Neural cell (in vitro differentiated cells): ENCODE measurements around the gene LBX2. TPM values are rescaled to one million over a fixed set of nuclear protein-coding genes. Genes with fewer than 3 reads are reported as not detected.

Source experiments
- H2AFZ ChIP-seq: fragments of 200-600, 300-800 bp; sonication (generic), shearing (Covaris generic); 2 replicates; pipeline ENCODE4 v1.6.0; 2014; ENCODE audit warnings: low read depth, mild to moderate bottlenecking, antibody characterized with exemption, low read length, moderate library complexity
- H3F3A ChIP-seq: fragments of 200-600 bp; shearing (Covaris generic); 2 replicates; pipeline ENCODE4 v1.6.1; 2016; ENCODE audit warnings: mild to moderate bottlenecking, moderate library complexity, mixed read lengths, antibody characterized with exemption, low read length; ENCODE audit not compliant: insufficient read depth, poor library complexity, severe bottlenecking
- H3K27ac ChIP-seq: fragments of 200-600, 300-800 bp; sonication (generic), shearing (Covaris generic); 2 replicates; pipeline ENCODE4 v1.5.1; 2014; ENCODE audit warnings: mild to moderate bottlenecking, low read length, moderate library complexity
- H3K27me3 ChIP-seq: fragments of 300-800, 200-600 bp; sonication (generic), shearing (Covaris generic); 2 replicates; pipeline ENCODE4 v1.6.0; 2014; ENCODE audit warnings: mild to moderate bottlenecking, low read depth, low read length, moderate library complexity; ENCODE audit not compliant: insufficient read depth
- H3K36me3 ChIP-seq: fragments of 300-800, 200-600 bp; sonication (generic), shearing (Covaris generic); 2 replicates; pipeline ENCODE4 v1.5.1; 2014; ENCODE audit warnings: mild to moderate bottlenecking, antibody characterized with exemption, low read length, moderate library complexity; ENCODE audit not compliant: insufficient read depth
- H3K4me2 ChIP-seq: fragments of 300-800, 200-600 bp; sonication (generic), shearing (Covaris generic); 2 replicates; pipeline ENCODE4 v1.6.0; 2014; ENCODE audit warnings: mild to moderate bottlenecking, low read length
- H3K4me3 ChIP-seq: fragments of 300-800, 200-600 bp; sonication (generic), shearing (Covaris generic); 2 replicates; pipeline ENCODE4 v1.5.1; 2014; ENCODE audit warnings: mild to moderate bottlenecking, low read length, moderate library complexity
- H3K79me2 ChIP-seq: fragments of 200-600 bp; shearing (Covaris generic); replicated peaks from 2 replicates; pipeline ENCODE4 v1.6.0; 2014; ENCODE audit warnings: mild to moderate bottlenecking, low read length, moderate library complexity; ENCODE audit not compliant: insufficient read depth
- H3K9ac ChIP-seq: fragments of 300-800, 200-600 bp; sonication (generic), shearing (Covaris generic); 2 replicates; pipeline ENCODE4 v1.6.1; 2016; ENCODE audit warnings: mild to moderate bottlenecking, low read length, mixed read lengths
- H3K9me2 ChIP-seq: fragments of 200-600 bp; shearing (Covaris generic); 2 replicates; pipeline ENCODE4 v1.6.1; 2016; ENCODE audit warnings: mild to moderate bottlenecking, low read length, mixed read lengths; ENCODE audit not compliant: insufficient read depth
- H3K9me3 ChIP-seq: fragments of 200-600, 300-800 bp; sonication (generic), shearing (Covaris generic); 2 replicates; pipeline ENCODE4 v1.6.1; 2016; ENCODE audit warnings: mild to moderate bottlenecking, mixed run types, low read length, moderate library complexity, mixed read lengths
- H4K20me1 ChIP-seq: fragments of 200-600 bp; shearing (Covaris generic); 2 replicates; pipeline ENCODE4 v1.6.1; 2016; ENCODE audit warnings: mild to moderate bottlenecking, mixed run types; ENCODE audit not compliant: insufficient read depth
- EP300 ChIP-seq: fragments of 450-650 bp; conservative IDR thresholded peaks from 2 replicates; pipeline ENCODE4 v1.6.1; 2014; ENCODE audit warnings: antibody characterized with exemption, mild to moderate bottlenecking, moderate library complexity; ENCODE audit not compliant: poor library complexity, severe bottlenecking
- EZH2 ChIP-seq: fragments of 200-600, 300-800 bp; shearing (Covaris generic), sonication (generic); IDR thresholded peaks from 2 replicates; pipeline ENCODE4 v1.6.1; 2014; ENCODE audit warnings: antibody characterized with exemption, low read length, borderline replicate concordance, mild to moderate bottlenecking; ENCODE audit not compliant: insufficient read depth, poor library complexity, severe bottlenecking
- MXI1 ChIP-seq: fragments of 450-650 bp; conservative IDR thresholded peaks from 2 replicates; pipeline ENCODE4 v1.6.1; 2014; ENCODE audit warnings: antibody characterized with exemption, mild to moderate bottlenecking; ENCODE audit not compliant: poor library complexity, severe bottlenecking
- POLR2AphosphoS5 ChIP-seq: IDR thresholded peaks from 2 replicates; pipeline ENCODE4 v1.6.1; 2012
- RAD21 ChIP-seq: fragments of 450-650 bp; conservative IDR thresholded peaks from 2 replicates; pipeline ENCODE4 v1.6.1; 2014; ENCODE audit warnings: antibody characterized with exemption, mild to moderate bottlenecking, moderate library complexity
- REST ChIP-seq: IDR thresholded peaks from 2 replicates; pipeline ENCODE4 v1.6.1; 2012; ENCODE audit warnings: borderline replicate concordance
- SMC3 ChIP-seq: fragments of 450-650 bp; conservative IDR thresholded peaks from 2 replicates; pipeline ENCODE4 v1.6.1; 2014; ENCODE audit warnings: antibody characterized with exemption, mild to moderate bottlenecking, moderate library complexity; ENCODE audit not compliant: poor library complexity
- TAF1 ChIP-seq: IDR thresholded peaks from 2 replicates; pipeline ENCODE4 v1.6.1; 2012; ENCODE audit warnings: low read depth
- polyA plus RNA-seq: library from polyadenylated mRNA; depleted of rRNA; stranded (reverse); fragments of >200 nt; gene quantifications from 2 replicates; pipeline ENCODE4 v1.2.3, GENCODE V29; 2014
- TF ChIP-seq, protein P1 (sequence below): fragments of 450-650 bp; IDR thresholded peaks from 2 replicates; pipeline ENCODE4 v1.5.1; 2014; ENCODE audit warnings: antibody characterized with exemption, mild to moderate bottlenecking, moderate library complexity; ENCODE audit not compliant: poor library complexity, severe bottlenecking

The LBX2 gene
- polyA plus RNA-seq, 1 donor from 2014 or later = not detected

- Histone ChIP-seq H3K27ac (no peak overlapping the region), H3K79me2 (peaks cover 3% of the 10 kb centered on the region), H3K9me2 (no peaks in the 10 kb centered on the region), H3K9me3 (no peaks in the 10 kb centered on the region), H3K36me3 (no peaks in the 10 kb centered on the region), H3K4me2 (no peak overlapping the region), H3F3A (no peaks in the 10 kb centered on the region), H4K20me1 (no peaks in the 10 kb centered on the region), H3K9ac (no peak overlapping the region), H2AFZ (no peak overlapping the region), H3K4me3 (no peak overlapping the region), H3K27me3 (no peaks in the 10 kb centered on the region)
- TF ChIP-seq, protein P1, sequence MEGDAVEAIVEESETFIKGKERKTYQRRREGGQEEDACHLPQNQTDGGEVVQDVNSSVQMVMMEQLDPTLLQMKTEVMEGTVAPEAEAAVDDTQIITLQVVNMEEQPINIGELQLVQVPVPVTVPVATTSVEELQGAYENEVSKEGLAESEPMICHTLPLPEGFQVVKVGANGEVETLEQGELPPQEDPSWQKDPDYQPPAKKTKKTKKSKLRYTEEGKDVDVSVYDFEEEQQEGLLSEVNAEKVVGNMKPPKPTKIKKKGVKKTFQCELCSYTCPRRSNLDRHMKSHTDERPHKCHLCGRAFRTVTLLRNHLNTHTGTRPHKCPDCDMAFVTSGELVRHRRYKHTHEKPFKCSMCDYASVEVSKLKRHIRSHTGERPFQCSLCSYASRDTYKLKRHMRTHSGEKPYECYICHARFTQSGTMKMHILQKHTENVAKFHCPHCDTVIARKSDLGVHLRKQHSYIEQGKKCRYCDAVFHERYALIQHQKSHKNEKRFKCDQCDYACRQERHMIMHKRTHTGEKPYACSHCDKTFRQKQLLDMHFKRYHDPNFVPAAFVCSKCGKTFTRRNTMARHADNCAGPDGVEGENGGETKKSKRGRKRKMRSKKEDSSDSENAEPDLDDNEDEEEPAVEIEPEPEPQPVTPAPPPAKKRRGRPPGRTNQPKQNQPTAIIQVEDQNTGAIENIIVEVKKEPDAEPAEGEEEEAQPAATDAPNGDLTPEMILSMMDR = no peak
- TF ChIP-seq POLR2AphosphoS5 = no peak
- no peak for TF ChIP-seq RAD21
- no peak for TF ChIP-seq EP300
- no peak for TF ChIP-seq REST
- TF ChIP-seq SMC3 = no peak
- no peak for TF ChIP-seq TAF1
- TF ChIP-seq MXI1 = no peak
Measured at GRCh38 chr2:74535440-74535965, 36.1 kb upstream of the LBX2 start.

GRCh38 chr2:74534411-74534810 is 35.0 kb upstream of the LBX2 start:
- no peak overlapping the region for H3K27ac ChIP-seq
- H3K79me2 ChIP-seq = peaks cover 3% of the 10 kb centered on the region
- H3K36me3 ChIP-seq = no peaks in the 10 kb centered on the region
- H3K9ac ChIP-seq = no peak overlapping the region
- no peaks in the 10 kb centered on the region for H3K27me3 ChIP-seq
- TF ChIP-seq POLR2AphosphoS5 (no peak), RAD21 (no peak), REST (no peak), TAF1 (no peak), MXI1 (no peak), SMC3 (no peak), EZH2 (no peak)
- TF ChIP-seq, protein P1 = no peak
- no peak overlapping the region for H3K4me2 ChIP-seq
- H3K4me3 ChIP-seq = no peak overlapping the region
- H2AFZ ChIP-seq = no peak overlapping the region
- H3K9me3 ChIP-seq = no peaks in the 10 kb centered on the region
- H4K20me1 ChIP-seq = no peaks in the 10 kb centered on the region
- H3F3A ChIP-seq = no peaks in the 10 kb centered on the region
- H3K9me2 ChIP-seq = no peaks in the 10 kb centered on the region
